Mesenchymal stem cell (in vitro differentiated cells and primary cell): ENCODE results near the gene C1R.

Experiments
- DNase-seq: peaks from one replicate; pipeline ENCODE4 v3.0.0-alpha.2; 2013
- H2AFZ ChIP-seq: one replicate; pipeline ENCODE4 v1.6.1; 2013; ENCODE audit warnings: low read depth, mild to moderate bottlenecking, control low read depth, inconsistent platforms, low read length, moderate library complexity
- H2AK5ac ChIP-seq: 2 replicates; pipeline ENCODE4 v1.6.1; 2013; ENCODE audit warnings: low read length, moderate library complexity, mild to moderate bottlenecking, inconsistent platforms; ENCODE audit not compliant: severe bottlenecking
- H2BK120ac ChIP-seq: one replicate; pipeline ENCODE4 v1.6.1; 2013; ENCODE audit warnings: low read depth, mild to moderate bottlenecking, inconsistent platforms, low read length, moderate library complexity
- H2BK12ac ChIP-seq, 2 experiments: one replicate each; pipeline ENCODE4 v1.6.1; 2013; ENCODE audit warnings: inconsistent platforms in 2 of 2, low read length in 2 of 2, mild to moderate bottlenecking in 2 of 2, moderate library complexity in 2 of 2, control low read depth in 1 of 2
- H2BK15ac ChIP-seq: one replicate; pipeline ENCODE4 v1.6.1; 2013; ENCODE audit warnings: mild to moderate bottlenecking, low read depth, inconsistent platforms; ENCODE audit not compliant: poor library complexity, severe bottlenecking
- H2BK5ac ChIP-seq: 2 replicates; pipeline ENCODE4 v1.6.1; 2013; ENCODE audit warnings: low read depth, mild to moderate bottlenecking, low read length, control low read depth, inconsistent platforms; ENCODE audit not compliant: poor library complexity, severe bottlenecking
- H3K14ac ChIP-seq, 2 experiments: one replicate each; pipeline ENCODE4 v1.6.1; 2013; ENCODE audit warnings: inconsistent platforms in 2 of 2, low read length in 2 of 2, control low read depth in 1 of 2, mild to moderate bottlenecking in 1 of 2, moderate library complexity in 1 of 2
- H3K18ac ChIP-seq, 2 experiments: one replicate each; pipeline ENCODE4 v1.6.1; 2013; ENCODE audit warnings: inconsistent platforms in 2 of 2, low read length in 2 of 2, control low read depth in 1 of 2, low read depth in 1 of 2, mild to moderate bottlenecking in 1 of 2
- H3K23ac ChIP-seq, 2 experiments: one replicate each; pipeline ENCODE4 v1.6.1; 2013; ENCODE audit warnings: inconsistent platforms in 2 of 2, low read length in 2 of 2, mild to moderate bottlenecking in 2 of 2, moderate library complexity in 2 of 2, control low read depth in 1 of 2
- H3K27ac ChIP-seq: 2 replicates; pipeline ENCODE4 v1.5.1; 2013; ENCODE audit warnings: mild to moderate bottlenecking, moderate library complexity, low read length, control low read depth, inconsistent platforms; ENCODE audit not compliant: poor library complexity, severe bottlenecking
- H3K27me3 ChIP-seq, 2 experiments: 2 replicates each; pipeline versions ENCODE4 v1.6.1 to v1.7.0; 2013; ENCODE audit warnings: low read length in 2 of 2, mild to moderate bottlenecking in 2 of 2, moderate library complexity in 2 of 2, control low read depth in 1 of 2, inconsistent platforms in 1 of 2; ENCODE audit not compliant: control insufficient read depth in 1 of 2, insufficient read depth in 1 of 2
- H3K36me3 ChIP-seq, 2 experiments: 2 replicates each; pipeline versions ENCODE4 v1.6.1 to v1.7.0; 2013; ENCODE audit warnings: low read length in 2 of 2, control low read depth in 1 of 2, inconsistent platforms in 1 of 2, low read depth in 1 of 2, mild to moderate bottlenecking in 1 of 2; ENCODE audit not compliant: insufficient read depth in 2 of 2, control insufficient read depth in 1 of 2
- H3K4ac ChIP-seq, 2 experiments: one replicate each; pipeline ENCODE4 v1.6.1; 2013; ENCODE audit warnings: inconsistent platforms in 2 of 2, low read length in 2 of 2, mild to moderate bottlenecking in 2 of 2, moderate library complexity in 2 of 2, control low read depth in 1 of 2, low read depth in 1 of 2
- H3K4me1 ChIP-seq: 2 replicates; pipeline ENCODE4 v1.6.1; 2013; ENCODE audit warnings: low read depth, low read length, control low read depth; ENCODE audit not compliant: control insufficient read depth, insufficient read depth
- H3K4me2 ChIP-seq: 2 replicates; pipeline ENCODE4 v1.6.1; 2013; ENCODE audit warnings: low read length, mild to moderate bottlenecking, inconsistent platforms; ENCODE audit not compliant: poor library complexity, severe bottlenecking
- H3K4me3 ChIP-seq, 2 experiments: 2 replicates each; pipeline versions ENCODE4 v1.5.1 to v1.7.0; 2013; ENCODE audit warnings: low read length in 2 of 2, mild to moderate bottlenecking in 2 of 2, control low read depth in 1 of 2, low read depth in 1 of 2; ENCODE audit not compliant: insufficient read depth in 1 of 2
- H3K79me1 ChIP-seq: replicated peaks from 2 replicates; pipeline ENCODE4 v1.6.1; 2013; ENCODE audit warnings: mild to moderate bottlenecking, control low read depth, low read length, inconsistent platforms; ENCODE audit not compliant: poor library complexity, severe bottlenecking
- H3K9ac ChIP-seq: 2 replicates; pipeline ENCODE4 v1.7.0; 2013; ENCODE audit warnings: mild to moderate bottlenecking, low read length, moderate library complexity
- H3K9me3 ChIP-seq: 2 replicates; pipeline ENCODE4 v1.7.0; 2013; ENCODE audit warnings: mild to moderate bottlenecking, low read length; ENCODE audit not compliant: control insufficient read depth
- H4K8ac ChIP-seq: one replicate; pipeline ENCODE4 v1.6.1; 2013; ENCODE audit warnings: inconsistent platforms, mild to moderate bottlenecking, low read length, moderate library complexity
- H4K91ac ChIP-seq: one replicate; pipeline ENCODE4 v1.6.1; 2013; ENCODE audit warnings: mild to moderate bottlenecking, low read length, inconsistent platforms
- WGBS: methylation state at CpG from one replicate; pipeline ENCODE4 v1.1.7; 2013; ENCODE audit warnings: mixed read lengths; 5-methylcytosine and 5-hydroxymethylcytosine counted together

The C1R gene

DNA sequence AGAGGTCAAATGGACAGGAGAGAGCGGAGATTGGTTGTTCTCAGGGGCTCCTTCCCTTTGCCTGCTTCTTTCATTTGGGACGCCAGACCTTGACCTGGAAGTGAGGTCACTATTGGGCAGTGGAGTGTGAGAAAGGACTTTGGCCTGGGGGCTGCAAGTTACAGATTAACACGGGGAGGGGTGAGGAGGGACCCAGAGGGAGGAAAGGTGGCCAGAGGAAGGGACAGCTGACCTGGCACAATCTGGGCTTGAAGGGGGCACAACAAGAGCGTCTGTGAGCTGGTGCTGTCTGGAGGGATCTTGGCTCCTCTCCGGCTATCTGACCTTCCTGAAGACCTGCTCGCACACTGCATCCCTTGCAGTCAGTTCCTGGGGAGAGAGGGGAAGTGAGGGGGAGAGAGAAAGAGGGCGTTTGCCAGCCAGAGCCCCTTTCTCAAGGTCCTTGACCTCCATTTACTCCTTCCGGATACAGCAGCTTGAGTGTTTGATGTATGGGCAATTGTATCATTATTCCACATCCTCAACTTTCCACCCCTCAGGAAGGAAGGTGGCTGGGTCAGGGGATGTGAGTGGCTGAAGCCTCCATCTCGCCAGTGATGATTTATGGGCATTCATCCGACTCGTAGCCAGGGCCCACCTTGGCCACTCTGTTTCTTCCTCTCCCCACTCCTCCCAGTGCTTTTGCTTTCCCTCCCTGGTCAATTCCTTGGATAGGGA lies 31.7 kb upstream of the C1R start:
- Histone ChIP-seq H4K91ac (no peak overlapping the region), H2BK12ac (no peak overlapping the region), H3K4me2 (no peak overlapping the region), H3K9me3 (no peaks in the 10 kb centered on the region), H3K79me1 (no peaks in the 10 kb centered on the region), H3K4me3 (no peak overlapping the region), H2BK5ac (no peak overlapping the region), H3K36me3 (peaks cover 11 to 14% of the 10 kb centered on the region in 2 experiments), H3K4me1 (peaks cover 2% of the 10 kb centered on the region), H3K27ac (no peak overlapping the region), H4K8ac (no peak overlapping the region), H3K9ac (no peak overlapping the region), H2BK15ac (no peak overlapping the region), H3K23ac (no peak overlapping the region), H2AK5ac (no peak overlapping the region), H3K27me3 (peaks cover 0 to 15% of the 10 kb centered on the region in 2 experiments), H2BK120ac (no peak overlapping the region), H3K14ac (no peak overlapping the region), H3K18ac (no peak overlapping the region), H3K4ac (no peak overlapping the region), H2AFZ (no peak overlapping the region)
- no peak for DNase-seq
- WGBS = 70% methylated on average over 9 of the region's 11 CpGs

DNA sequence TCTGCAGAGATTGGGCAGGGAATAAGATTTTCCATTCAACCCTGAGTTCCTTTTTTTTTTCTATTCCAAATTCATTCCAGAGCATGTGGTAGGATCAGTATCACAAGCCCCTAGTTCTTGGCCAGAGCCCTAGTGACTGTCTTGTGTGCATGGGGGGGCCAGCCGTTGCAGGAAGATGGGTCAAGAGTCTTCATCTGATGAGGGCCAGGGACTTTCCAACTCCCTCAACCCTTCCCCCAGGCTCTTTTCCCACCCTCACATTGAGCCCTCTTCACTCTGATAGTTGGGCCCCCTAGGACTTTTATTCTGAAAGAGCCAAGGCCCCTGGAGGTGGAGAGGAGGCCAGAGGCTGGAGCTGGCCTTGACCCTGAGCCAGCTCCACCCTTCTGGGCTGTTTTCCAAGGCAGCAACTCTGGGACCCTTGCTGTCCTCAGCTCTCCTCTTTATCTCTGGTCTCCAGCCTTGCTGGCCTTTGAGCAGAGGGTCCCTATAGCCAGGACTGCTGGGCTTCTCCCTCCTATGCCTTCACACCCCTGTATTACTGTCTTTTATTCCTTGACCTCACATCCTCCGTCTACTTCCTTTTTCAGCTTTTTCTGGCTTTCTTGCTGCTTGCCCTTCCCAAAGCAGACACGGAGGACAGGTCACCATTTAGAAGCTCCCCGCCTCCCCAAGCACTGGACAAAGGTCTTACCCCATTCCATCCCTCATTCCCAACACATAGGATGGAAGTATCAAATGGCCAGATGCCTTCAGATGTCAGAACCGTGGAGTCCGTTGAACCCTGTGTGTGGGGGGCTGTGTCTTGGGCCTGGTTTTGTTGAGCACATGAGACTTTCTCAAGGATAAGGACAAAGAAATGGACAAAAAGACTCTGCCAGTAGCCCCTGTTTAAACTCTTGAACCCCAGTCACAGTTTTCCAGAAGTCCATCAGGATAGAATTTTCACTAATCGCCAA lies 30.8 kb upstream of the C1R start:
- H2AFZ ChIP-seq = no peak overlapping the region
- DNase-seq = no peak
- H4K8ac ChIP-seq = no peak overlapping the region
- H2AK5ac ChIP-seq = no peak overlapping the region
- no peak overlapping the region for H3K4me3 ChIP-seq
- H3K27ac ChIP-seq = no peak overlapping the region
- no peak overlapping the region for H3K9ac ChIP-seq
- H3K23ac ChIP-seq = no peak overlapping the region
- no peak overlapping the region for H2BK12ac ChIP-seq
- H3K14ac ChIP-seq = peak overlapping the region in 1 of 2 experiments; percentile 42
- no peaks in the 10 kb centered on the region for H3K79me1 ChIP-seq
- H3K4me2 ChIP-seq = no peak overlapping the region
- no peak overlapping the region for H2BK5ac ChIP-seq
- peaks cover 2% of the 10 kb centered on the region for H3K4me1 ChIP-seq
- H3K27me3 ChIP-seq = peaks cover 0 to 6% of the 10 kb centered on the region in 2 experiments
- H3K4ac ChIP-seq = no peak overlapping the region
- 87% methylated on average over 5 of the region's 7 CpGs for WGBS
- H3K18ac ChIP-seq = no peak overlapping the region
- no peak overlapping the region for H4K91ac ChIP-seq
- no peaks in the 10 kb centered on the region for H3K9me3 ChIP-seq
- H2BK15ac ChIP-seq = no peak overlapping the region
- H3K36me3 ChIP-seq = peaks cover 15 to 20% of the 10 kb centered on the region in 2 experiments
- no peak overlapping the region for H2BK120ac ChIP-seq

DNA sequence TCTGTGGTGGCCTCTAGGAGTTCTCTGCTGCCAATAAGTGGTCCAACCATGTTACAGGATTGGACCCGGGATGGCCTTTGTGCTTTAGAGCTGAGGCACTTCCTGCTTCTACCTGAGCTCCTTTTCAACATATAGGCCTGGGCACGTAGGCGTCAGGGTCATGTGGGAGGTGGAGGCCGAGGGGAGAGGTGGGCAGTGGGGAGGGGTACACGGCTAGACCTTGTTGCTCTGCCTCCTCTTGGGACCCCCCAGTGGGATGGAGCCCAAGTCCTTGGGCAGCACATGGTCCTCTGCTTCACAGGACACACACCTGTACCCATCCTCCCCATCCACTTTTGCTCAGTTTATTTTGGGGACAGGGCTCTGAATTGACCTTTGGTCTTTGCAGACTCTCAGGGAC lies 29.1 kb upstream of the C1R start:
- Histone ChIP-seq H3K4me2 (no peak overlapping the region), H2BK5ac (no peak overlapping the region), H3K4me1 (peaks cover 2% of the 10 kb centered on the region)

DNA sequence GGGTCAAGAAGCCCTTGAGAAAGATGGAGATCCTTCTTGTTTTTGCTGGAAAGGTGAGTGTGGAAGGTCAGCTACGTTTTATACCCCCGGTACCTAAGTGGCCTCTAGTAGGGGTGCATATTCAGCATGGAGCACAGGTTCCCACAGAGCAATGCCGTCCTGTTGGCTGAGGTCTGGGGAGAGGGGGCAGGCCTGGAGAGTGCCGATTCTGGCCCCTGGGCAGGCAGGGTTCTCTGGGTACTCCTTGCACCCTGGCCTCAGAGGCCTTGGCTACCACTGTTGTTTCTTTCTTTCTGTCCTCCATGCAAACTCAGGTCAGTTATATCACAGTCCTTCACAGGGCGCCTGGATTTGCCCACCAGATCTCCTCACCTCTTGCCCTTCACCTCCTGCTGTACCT lies 27.9 kb upstream of the C1R start:
- Histone ChIP-seq H4K8ac (no peak overlapping the region), H4K91ac (no peak overlapping the region), H3K9me3 (no peaks in the 10 kb centered on the region), H3K4me3 (no peak overlapping the region), H3K18ac (no peak overlapping the region), H3K79me1 (no peaks in the 10 kb centered on the region), H3K4me1 (peaks cover 2% of the 10 kb centered on the region), H2BK12ac (no peak overlapping the region), H2BK15ac (peak overlapping the region; percentile 29), H3K4ac (no peak overlapping the region), H3K36me3 (peaks cover 37 to 48% of the 10 kb centered on the region in 2 experiments), H3K4me2 (no peak overlapping the region), H2AK5ac (no peak overlapping the region), H2BK120ac (no peak overlapping the region), H3K23ac (no peak overlapping the region), H3K27me3 (no peaks in the 10 kb centered on the region), H3K27ac (no peak overlapping the region), H3K9ac (no peak overlapping the region), H2BK5ac (no peak overlapping the region), H3K14ac (no peak overlapping the region), H2AFZ (no peak overlapping the region)
- 79% methylated on average over 5 of the region's 5 CpGs for WGBS
- no peak for DNase-seq

More for the DNA sequence above, 29.1 kb upstream of the C1R start:
- H2AK5ac ChIP-seq = no peak overlapping the region
- H3K18ac ChIP-seq = no peak overlapping the region
- no peak overlapping the region for H3K14ac ChIP-seq
- H2BK15ac ChIP-seq = no peak overlapping the region
- no peaks in the 10 kb centered on the region for H3K9me3 ChIP-seq
- no peak overlapping the region for H3K4ac ChIP-seq
- no peak overlapping the region for H2AFZ ChIP-seq
- H3K27ac ChIP-seq = no peak overlapping the region
- no peaks in the 10 kb centered on the region for H3K27me3 ChIP-seq
- no peak overlapping the region for H3K23ac ChIP-seq
- DNase-seq = no peak
- no peak overlapping the region for H4K91ac ChIP-seq
- no peak overlapping the region for H2BK120ac ChIP-seq
- no peak overlapping the region for H4K8ac ChIP-seq
- H3K4me3 ChIP-seq = no peak overlapping the region
- no peak overlapping the region for H3K9ac ChIP-seq
- no peak overlapping the region for H2BK12ac ChIP-seq
- peaks cover 26 to 36% of the 10 kb centered on the region in 2 experiments for H3K36me3 ChIP-seq
- H3K79me1 ChIP-seq = no peaks in the 10 kb centered on the region
- whole genome bisulfite sequencing = 85% methylated on average over 4 of the region's 5 CpGs
